Measurements from ENCODE around the gene OCEL1.

DNA sequence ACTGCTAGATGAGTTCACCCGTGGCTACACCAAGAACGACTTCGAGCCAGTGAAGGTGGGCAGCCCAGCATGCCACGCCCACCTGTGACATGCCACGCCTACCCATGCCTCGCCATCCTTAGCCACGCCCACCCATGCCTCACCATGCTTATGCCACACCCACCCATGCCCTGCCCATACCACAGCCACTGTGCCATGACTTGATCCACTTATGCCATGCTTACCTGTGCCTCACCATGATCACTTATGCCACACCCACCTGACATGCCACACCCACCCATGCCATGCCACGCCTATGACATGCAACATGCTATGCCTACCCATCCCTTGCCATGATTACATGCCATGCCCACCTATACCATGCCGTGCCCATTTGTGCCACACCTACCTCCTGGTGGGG, 23.8 kb upstream of the OCEL1 start:
- TF ChIP-seq GATA2 (IDR thresholded peaks at IDR 0.05; ENCODE audit: low read depth, low read length) (no peak), GATA3 (IDR thresholded peaks at IDR 0.05; ENCODE audit: low read depth, low read length) (no peak)
